Central memory CD8-positive, alpha-beta T cell (primary cell): ENCODE measurements around the gene ZFPL1.

Experiments used
- ATAC-seq: fragments of 150-1000 bp; cut with Tn5 transposase; replicated peaks from 2 replicates; pipeline ENCODE4 v1.10.0; 2022; ENCODE audit warnings: mild to moderate bottlenecking, moderate FRiP score, moderate number of reproducible peaks; ENCODE audit not compliant: poor library complexity, severe bottlenecking; ENCODE audit errors: extremely low read depth
- DNase-seq, 2 donors: peaks; one replicate each; pipeline ENCODE4 v3.0.0; 2021; ENCODE audit warnings: low spot score in 2 of 2
- H3K27ac Mint-ChIP-seq: one replicate; pipeline ENCODE4 v1.8.0; 2022; ENCODE audit warnings: low read depth, mild to moderate bottlenecking, moderate library complexity, mixed read lengths
- H3K27me3 Mint-ChIP-seq: one replicate; pipeline ENCODE4 v1.8.0; 2022; ENCODE audit warnings: mixed read lengths
- H3K36me3 Mint-ChIP-seq: one replicate; pipeline ENCODE4 v1.8.0; 2022; ENCODE audit warnings: mild to moderate bottlenecking, moderate library complexity, mixed read lengths; ENCODE audit not compliant: insufficient read depth
- H3K4me1 Mint-ChIP-seq: one replicate; pipeline ENCODE4 v1.8.0; 2022; ENCODE audit warnings: mixed read lengths
- H3K4me3 Mint-ChIP-seq: one replicate; pipeline ENCODE4 v1.8.0; 2022; ENCODE audit warnings: mild to moderate bottlenecking, moderate library complexity, mixed read lengths
- H3K9me3 Mint-ChIP-seq: one replicate; pipeline ENCODE4 v1.8.0; 2022; ENCODE audit warnings: mixed read lengths

Gene ZFPL1

DNA sequence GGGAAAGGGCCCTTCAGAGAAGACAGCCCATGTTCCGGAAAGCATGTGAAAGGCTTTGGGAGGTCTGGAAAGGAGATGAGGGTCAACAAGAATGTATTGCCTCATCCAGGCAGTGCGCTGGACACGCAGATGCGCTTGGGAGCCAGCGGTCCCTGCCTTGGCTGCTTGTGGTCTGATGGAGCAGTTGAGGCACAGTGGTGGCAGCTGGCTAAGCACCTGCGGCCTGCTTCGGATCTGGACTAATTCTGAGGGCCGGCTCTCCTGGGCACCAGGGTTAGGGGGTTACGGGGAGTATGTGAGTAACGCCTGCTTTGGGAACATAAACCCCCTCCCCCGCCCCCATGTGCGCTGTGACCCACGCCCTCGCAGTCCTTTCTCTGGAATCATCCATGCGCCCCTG lies 23.1 kb downstream of the ZFPL1 start:
- Mint-ChIP-seq H3K27ac (no peak overlapping the region), H3K36me3 (peaks cover 32% of the 10 kb centered on the region)

DNA sequence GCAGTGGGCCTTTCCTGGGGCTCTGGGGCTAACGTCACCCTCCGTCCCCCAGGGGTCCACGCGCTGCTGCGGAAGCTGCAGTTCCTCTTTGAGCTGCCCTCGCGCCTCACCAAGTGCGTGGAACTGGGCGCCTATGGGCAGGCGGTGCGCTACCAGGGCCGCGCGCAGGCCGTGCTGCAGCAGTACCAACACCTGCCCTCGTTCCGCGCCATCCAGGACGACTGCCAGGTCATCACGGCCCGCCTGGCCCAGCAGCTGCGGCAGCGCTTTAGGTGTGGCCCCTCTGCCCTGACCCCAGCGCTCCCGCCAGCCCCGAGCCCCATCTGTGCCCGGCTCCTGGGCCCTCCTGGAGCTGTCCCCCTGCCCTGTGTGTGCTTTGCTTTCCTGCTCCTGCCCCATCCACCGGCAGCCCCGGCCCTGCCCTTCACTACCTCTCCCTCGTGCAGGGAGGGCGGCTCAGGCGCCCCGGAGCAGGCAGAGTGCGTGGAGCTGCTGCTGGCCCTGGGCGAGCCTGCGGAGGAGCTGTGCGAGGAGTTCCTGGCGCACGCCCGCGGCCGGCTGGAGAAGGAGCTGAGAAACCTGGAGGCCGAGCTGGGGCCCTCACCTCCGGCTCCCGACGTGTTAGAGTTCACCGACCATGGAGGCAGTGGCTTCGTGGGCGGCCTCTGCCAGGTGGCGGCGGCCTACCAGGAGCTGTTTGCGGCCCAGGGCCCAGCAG lies 23.9 kb downstream of the ZFPL1 start:
- H3K27ac Mint-ChIP-seq, result no peak overlapping the region
- ATAC-seq (no peak), DNase-seq (no peak)
- no peak overlapping the region for H3K4me3 Mint-ChIP-seq
- H3K27me3 Mint-ChIP-seq, result no peaks in the 10 kb centered on the region
- peaks cover 33% of the 10 kb centered on the region for H3K4me1 Mint-ChIP-seq
- H3K36me3 Mint-ChIP-seq, result peaks cover 33% of the 10 kb centered on the region
- no peaks in the 10 kb centered on the region for H3K9me3 Mint-ChIP-seq

More for the DNA sequence above, 23.1 kb downstream of the ZFPL1 start:
- ATAC-seq, result no peak
- Mint-ChIP-seq H3K27me3 (no peaks in the 10 kb centered on the region), H3K9me3 (no peaks in the 10 kb centered on the region), H3K4me3 (no peak overlapping the region), H3K4me1 (peaks cover 29% of the 10 kb centered on the region)
- no peak for DNase-seq

DNA sequence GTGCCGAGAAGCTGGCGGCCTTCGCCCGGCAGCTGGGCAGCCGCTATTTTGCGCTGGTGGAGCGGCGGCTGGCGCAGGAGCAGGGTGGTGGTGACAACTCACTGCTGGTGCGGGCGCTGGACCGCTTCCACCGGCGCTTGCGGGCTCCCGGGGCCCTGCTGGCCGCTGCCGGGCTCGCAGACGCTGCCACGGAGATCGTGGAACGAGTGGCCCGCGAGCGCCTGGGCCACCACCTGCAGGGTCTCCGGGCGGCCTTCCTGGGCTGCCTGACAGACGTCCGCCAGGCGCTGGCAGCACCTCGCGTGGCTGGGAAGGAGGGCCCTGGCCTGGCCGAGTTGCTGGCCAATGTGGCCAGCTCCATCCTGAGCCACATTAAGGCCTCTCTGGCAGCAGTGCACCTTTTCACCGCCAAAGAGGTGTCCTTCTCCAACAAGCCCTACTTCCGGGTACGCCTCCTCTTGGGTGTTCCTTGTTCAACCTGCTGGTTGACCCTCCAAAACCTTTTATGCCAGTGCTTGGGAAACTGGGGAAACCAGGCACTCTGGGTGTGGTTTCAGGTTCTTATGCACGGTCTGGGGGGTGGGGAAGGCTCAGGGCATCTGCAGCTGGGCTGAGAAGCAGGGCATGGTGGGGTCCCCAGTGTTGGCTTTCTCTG lies 24.6 kb downstream of the ZFPL1 start:
- peaks cover 32% of the 10 kb centered on the region for H3K36me3 Mint-ChIP-seq
- DNase-seq, result no peak
- H3K4me1 Mint-ChIP-seq, result peaks cover 34% of the 10 kb centered on the region
- H3K9me3 Mint-ChIP-seq, result no peaks in the 10 kb centered on the region
- ATAC-seq, result no peak
- no peak overlapping the region for H3K27ac Mint-ChIP-seq
- H3K4me3 Mint-ChIP-seq, result no peak overlapping the region
- H3K27me3 Mint-ChIP-seq, result no peaks in the 10 kb centered on the region

DNA sequence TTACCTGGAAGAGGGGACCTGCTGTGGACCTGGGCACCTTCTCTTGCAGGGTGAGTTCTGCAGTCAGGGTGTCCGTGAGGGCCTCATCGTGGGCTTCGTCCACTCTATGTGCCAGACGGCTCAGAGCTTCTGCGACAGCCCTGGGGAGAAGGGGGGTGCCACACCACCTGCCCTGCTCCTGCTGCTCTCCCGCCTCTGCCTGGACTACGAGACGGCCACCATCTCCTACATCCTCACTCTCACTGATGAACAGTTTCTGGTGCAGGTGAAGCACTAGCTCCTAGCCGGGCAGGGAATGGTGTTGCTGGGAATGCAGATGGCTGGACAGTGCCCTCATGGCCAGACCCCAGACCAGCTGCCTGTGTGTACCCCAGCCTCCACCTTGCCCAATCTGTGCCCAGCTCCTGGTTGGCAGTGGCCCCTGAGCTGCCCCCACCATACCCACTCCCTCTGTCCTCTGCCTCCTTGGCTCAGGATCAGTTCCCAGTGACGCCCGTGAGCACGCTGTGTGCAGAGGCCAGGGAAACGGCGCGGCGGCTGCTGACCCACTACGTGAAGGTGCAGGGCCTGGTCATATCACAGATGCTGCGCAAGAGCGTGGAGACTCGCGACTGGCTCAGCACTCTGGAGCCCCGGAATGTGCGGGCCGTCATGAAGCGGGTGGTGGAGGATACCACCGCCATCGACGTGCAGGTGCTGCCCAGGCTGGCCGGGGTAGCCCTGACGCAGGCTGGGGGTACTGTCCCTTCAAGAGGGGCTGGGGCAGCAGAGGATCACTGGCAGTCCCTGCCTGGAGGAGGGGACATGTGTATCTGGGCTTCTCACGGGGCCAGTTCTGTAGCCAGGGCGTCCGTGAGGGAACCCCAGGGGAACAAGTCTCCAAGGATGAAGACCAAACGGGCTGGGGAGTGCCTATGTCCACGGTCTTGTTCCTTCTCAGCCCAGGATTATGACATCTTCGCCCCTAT lies 25.5 kb downstream of the ZFPL1 start:
- Mint-ChIP-seq H3K4me1 (peaks cover 33% of the 10 kb centered on the region), H3K36me3 (peaks cover 34% of the 10 kb centered on the region), H3K9me3 (no peaks in the 10 kb centered on the region), H3K27me3 (no peaks in the 10 kb centered on the region), H3K4me3 (no peak overlapping the region), H3K27ac (peak overlapping the region; percentile 69)
- DNase-seq (no peak), ATAC-seq (no peak)

DNA sequence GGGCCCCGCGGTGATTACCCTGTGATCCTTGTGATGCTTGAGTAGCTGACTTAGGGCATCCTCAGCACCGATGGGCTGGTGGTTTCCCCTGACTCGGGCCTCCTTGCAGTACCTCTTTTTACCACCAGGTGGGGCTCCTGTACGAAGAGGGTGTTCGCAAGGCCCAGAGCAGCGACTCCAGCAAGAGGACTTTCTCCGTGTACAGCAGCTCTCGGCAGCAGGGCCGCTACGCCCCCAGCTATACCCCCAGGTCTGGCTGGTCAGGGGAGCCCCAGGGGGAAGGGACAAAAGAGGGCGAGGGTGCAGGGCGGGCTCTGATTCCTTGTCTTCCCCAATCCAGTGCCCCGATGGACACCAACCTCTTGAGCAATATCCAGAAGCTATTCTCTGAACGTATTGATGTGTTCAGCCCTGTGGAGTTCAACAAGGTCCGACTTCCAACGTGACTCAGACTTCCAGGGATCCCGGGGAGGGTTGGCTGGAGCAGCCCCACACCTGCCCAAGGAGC lies 26.4 kb downstream of the ZFPL1 start:
- Mint-ChIP-seq H3K4me3 (peak overlapping the region; percentile 95), H3K27me3 (no peaks in the 10 kb centered on the region)

DNA sequence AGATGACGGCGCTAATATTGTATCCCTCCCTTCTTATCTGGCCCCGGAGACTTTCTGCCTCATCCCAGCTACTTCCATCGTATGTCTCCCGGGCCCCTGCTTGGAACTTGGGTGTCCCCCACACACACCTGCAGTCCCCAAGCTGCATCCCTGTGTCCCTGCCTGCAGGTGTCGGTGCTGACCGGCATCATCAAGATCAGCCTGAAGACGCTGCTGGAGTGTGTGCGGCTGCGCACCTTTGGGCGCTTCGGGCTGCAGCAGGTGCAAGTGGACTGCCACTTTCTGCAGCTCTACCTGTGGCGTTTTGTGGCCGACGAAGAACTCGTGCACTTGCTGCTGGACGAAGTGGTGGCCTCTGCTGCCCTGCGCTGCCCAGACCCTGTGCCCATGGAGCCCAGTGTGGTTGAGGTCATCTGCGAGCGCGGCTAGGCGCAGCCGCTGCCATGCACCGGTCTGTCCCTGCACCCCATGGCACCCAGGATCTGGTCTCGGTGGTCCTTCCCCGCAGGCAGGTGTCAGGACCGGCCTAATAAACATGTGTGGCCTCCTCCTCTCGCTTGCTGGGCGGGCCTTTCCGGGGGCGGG lies 27.2 kb downstream of the ZFPL1 start:
- peak overlapping the region; percentile 95 for H3K4me3 Mint-ChIP-seq
- H3K36me3 Mint-ChIP-seq, result peaks cover 27% of the 10 kb centered on the region
- H3K27me3 Mint-ChIP-seq, result no peaks in the 10 kb centered on the region
- H3K9me3 Mint-ChIP-seq, result no peaks in the 10 kb centered on the region
- peaks cover 33% of the 10 kb centered on the region for H3K4me1 Mint-ChIP-seq
- no peak for ATAC-seq
- peak overlapping the region; percentile 98 for H3K27ac Mint-ChIP-seq
- DNase-seq, result no peak

More for the DNA sequence above, 26.4 kb downstream of the ZFPL1 start:
- Mint-ChIP-seq H3K27ac (peak overlapping the region; percentile 69), H3K36me3 (peaks cover 31% of the 10 kb centered on the region), H3K9me3 (no peaks in the 10 kb centered on the region), H3K4me1 (peaks cover 33% of the 10 kb centered on the region)
- peak; percentile 95 to 99 for DNase-seq
- ATAC-seq, result peak; percentile 57

DNA sequence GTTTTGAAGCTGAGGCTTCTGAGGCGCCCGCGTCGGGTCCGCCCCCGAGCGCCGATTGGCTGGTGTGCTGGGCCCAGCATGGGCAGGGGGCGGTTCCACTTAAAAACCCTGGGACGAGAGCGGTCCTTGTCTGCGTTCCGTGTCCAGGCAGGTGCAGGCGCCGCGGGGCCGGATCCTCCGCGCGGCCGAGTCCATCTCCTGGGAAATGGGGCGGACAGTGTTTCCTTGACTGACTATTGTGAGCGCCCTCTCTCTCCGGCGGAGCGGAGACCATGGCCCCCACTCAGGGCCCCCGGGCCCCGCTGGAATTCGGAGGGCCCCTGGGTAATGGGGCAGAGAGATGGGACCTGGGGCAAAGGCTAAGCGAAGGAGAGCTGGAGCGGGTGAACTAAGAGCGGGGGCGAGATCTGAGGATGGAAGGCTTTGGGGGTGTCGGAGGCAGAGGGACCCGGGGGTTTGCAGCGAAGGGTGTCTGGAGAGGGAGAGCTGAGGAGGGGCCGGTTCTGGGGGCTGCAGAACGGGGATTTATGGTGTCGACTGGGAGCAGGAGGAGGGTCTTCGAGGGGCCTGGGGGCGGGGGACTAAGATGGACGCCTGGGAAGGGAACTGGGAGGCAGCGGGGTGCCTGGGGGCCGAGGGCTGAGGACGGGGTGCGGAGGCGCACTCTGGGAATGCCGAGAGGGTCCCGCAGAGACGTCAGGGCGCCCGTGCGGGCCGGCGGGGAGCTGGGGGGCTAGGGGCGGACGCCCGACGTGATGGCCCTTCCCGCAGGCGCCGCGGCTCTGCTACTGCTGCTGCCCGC lies 27.9 kb downstream of the ZFPL1 start, which contains the start of gene TM7SF2:
TM7SF2 (plus strand) TSS at position 129 of the 802 bp plus-strand sequence; CDS start at position 273, 144 bp downstream.
- Mint-ChIP-seq H3K27ac (peak within 1 kb of the TSS; percentile 98), H3K4me1 (peaks cover 33% of the 10 kb centered on the region), H3K27me3 (no peaks in the 10 kb centered on the region), H3K4me3 (peak within 1 kb of the TSS; percentile 95), H3K36me3 (peaks cover 28% of the 10 kb centered on the region), H3K9me3 (no peaks in the 10 kb centered on the region)
- ATAC-seq (peak; percentile 72), DNase-seq (peak; percentile 87 to 88)

DNA sequence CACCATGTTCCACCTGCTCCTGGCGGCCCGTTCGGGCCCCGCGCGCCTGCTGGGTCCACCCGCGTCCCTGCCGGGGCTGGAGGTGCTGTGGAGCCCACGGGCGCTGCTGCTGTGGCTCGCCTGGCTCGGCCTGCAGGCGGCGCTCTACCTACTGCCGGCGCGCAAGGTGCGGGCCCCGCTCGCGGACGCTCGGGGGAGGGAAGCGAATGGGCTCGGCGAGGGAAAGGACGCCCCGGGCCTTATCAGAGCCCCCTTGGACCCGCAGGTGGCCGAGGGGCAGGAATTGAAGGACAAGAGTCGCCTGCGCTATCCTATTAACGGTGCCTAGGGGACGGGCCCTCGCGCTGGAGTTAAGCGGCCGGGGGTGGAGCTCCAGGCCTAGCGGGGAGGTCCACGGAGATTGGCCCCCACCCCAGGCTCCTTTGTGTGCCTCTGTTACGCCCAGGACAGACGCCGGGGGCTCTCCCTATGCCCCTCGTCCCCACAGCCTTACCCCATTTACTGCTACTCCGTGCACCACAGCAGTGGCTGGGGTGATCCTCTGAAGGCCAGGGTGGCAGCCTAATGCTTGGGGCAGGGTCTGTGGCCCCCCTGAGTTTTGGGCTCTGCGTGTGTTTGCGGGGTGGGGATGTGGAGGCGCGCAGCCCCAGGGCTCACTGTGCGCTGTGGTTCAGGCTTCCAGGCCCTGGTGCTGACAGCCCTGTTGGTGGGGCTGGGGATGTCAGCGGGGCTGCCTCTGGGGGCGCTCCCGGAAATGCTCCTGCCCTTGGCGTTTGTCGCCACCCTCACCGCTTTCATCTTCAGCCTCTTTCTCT lies 28.7 kb downstream of the ZFPL1 start:
- H3K27ac Mint-ChIP-seq, result peak overlapping the region; percentile 98
- peak overlapping the region; percentile 95 for H3K4me3 Mint-ChIP-seq
- H3K36me3 Mint-ChIP-seq, result peaks cover 32% of the 10 kb centered on the region
- ATAC-seq, result peak; percentile 58
- H3K9me3 Mint-ChIP-seq, result no peaks in the 10 kb centered on the region
- H3K27me3 Mint-ChIP-seq, result no peaks in the 10 kb centered on the region
- H3K4me1 Mint-ChIP-seq, result peaks cover 37% of the 10 kb centered on the region
- DNase-seq, result peak; percentile 62 to 71

DNA sequence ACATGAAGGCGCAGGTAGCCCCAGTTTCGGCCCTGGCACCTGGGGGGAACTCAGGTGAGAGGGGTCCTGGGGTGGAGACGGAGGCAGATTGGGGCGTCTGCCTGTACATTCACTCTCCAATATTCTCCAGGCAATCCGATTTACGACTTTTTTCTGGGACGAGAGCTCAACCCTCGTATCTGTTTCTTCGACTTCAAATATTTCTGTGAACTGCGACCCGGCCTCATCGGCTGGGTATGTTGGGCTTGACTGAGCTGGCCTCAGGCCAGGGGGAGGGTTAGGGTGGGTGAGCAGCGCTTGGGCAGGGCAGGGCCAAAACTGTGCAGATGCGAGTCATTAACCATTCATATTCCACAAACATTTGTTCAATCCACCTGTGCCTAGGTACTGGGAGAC lies 29.3 kb downstream of the ZFPL1 start:
- Mint-ChIP-seq H3K9me3 (no peaks in the 10 kb centered on the region), H3K36me3 (peaks cover 34% of the 10 kb centered on the region)

DNA sequence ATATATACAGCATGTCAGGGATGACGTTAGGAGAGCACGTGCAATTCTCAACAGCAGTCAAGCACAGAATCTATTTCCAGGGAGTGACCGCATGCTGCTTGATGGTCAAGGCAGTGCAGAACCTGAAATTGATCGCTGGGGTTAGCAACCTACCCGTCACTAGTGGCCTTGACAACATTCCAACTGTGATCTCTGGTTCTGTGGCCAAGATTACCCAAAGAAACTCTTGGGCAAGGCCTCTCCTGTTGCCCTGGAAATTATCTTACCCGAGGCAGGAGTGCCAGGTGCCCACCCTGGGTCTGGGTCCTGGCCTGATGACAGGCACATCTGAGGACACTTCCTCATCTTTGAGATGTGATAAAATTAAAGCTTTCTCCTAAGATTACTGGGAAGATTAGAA lies 29.8 kb downstream of the ZFPL1 start:
- Mint-ChIP-seq H3K4me1 (peaks cover 41% of the 10 kb centered on the region), H3K4me3 (peak overlapping the region; percentile 95), H3K36me3 (peaks cover 39% of the 10 kb centered on the region), H3K9me3 (no peaks in the 10 kb centered on the region), H3K27me3 (no peaks in the 10 kb centered on the region), H3K27ac (peak overlapping the region; percentile 98)
- no peak for DNase-seq
- ATAC-seq, result no peak

More for the DNA sequence above, 29.3 kb downstream of the ZFPL1 start:
- H3K4me1 Mint-ChIP-seq, result peaks cover 41% of the 10 kb centered on the region
- ATAC-seq, result no peak
- DNase-seq, result no peak
- H3K27me3 Mint-ChIP-seq, result no peaks in the 10 kb centered on the region
- peak overlapping the region; percentile 98 for H3K27ac Mint-ChIP-seq
- peak overlapping the region; percentile 95 for H3K4me3 Mint-ChIP-seq
